ENCODE results near the gene CMTM6.

CMTM6 gene

DNA sequence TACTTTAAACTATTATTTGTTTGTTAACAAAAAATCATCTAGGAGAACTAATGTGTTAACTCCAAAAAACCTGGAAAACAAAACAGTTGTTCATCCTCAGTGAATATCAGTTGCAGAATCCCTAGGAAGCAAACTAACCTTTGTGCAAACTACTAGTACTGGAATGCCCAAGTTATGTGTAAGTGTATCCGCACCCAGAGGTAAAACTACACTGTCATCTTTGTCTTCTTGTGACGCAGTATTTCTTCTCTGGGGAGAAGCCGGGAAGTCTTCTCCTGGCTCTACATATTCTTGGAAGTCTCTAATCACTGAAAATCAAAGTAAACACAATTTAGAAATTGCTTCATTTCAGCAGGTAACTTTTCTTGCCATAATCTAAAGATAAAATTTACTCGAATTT is 38.2 kb upstream of the CMTM6 start:
- Histone ChIP-seq H3K4me3 (ENCODE audit: low read depth, low read length) (no peak overlapping the region), H3K4me1 (ENCODE audit: control insufficient read depth, insufficient read depth, low read length) (no peaks in the 10 kb centered on the region), H3K36me3 (ENCODE audit: control insufficient read depth in 2 of 2, insufficient read depth in 1 of 2, low read length in 2 of 2) (peaks cover 0 to 17% of the 10 kb centered on the region in 2 experiments; a peak in 2 of 3 replicates), H3K9me3 (ENCODE audit: control insufficient read depth, insufficient read depth, low read depth, low read length) (no peaks in the 10 kb centered on the region), H3K27ac (ENCODE audit: extremely low read depth, low read depth, low read length) (no peak overlapping the region)
- CTCF ChIA-PET, result no interaction called here
- TF ChIP-seq ZSCAN16 (tag by site-specific recombination; IDR thresholded peaks at IDR 0.05), result no peak
- no peak for TF ChIP-seq ZNF24 (tag by site-specific recombination; IDR thresholded peaks at IDR 0.05)
- no peak for TF ChIP-seq BCL11B (tag by site-specific recombination; IDR thresholded peaks at IDR 0.05; ENCODE audit: low read depth)
- no peak for TF ChIP-seq ZNF76 (tag by site-specific recombination; IDR thresholded peaks at IDR 0.05; ENCODE audit: borderline replicate concordance, low read depth)
- no peak for TF ChIP-seq ZNF155 (tag by site-specific recombination; IDR thresholded peaks at IDR 0.05)
- POLR2A ChIA-PET, result no interaction called here

DNA sequence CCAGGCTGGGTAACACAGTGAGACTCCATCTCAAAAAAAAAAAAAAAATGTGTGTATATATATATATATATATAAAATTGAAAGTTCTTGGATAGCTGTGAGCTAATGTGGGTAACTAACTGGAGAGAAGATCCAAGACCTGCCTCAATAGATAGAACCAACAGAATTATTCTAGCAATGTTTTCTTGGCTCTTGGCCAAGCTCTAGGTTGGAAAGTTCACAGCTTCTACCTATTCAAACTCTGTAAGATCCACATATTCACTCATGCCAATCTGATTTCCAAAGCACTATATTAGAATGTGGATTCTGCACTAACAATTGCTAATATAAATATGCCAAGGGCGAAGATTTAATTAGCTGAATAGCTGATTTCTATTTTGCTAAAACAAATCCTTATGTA is 29.8 kb upstream of the CMTM6 start:
- Histone ChIP-seq H3K27ac (ENCODE audit: extremely low read depth, low read depth, low read length) (no peak overlapping the region), H3K4me1 (ENCODE audit: control insufficient read depth, insufficient read depth, low read length) (no peaks in the 10 kb centered on the region), H3K9me3 (ENCODE audit: control insufficient read depth, insufficient read depth, low read depth, low read length) (no peaks in the 10 kb centered on the region), H3K4me3 (ENCODE audit: low read depth, low read length) (no peak overlapping the region), H3K36me3 (ENCODE audit: control insufficient read depth in 2 of 2, insufficient read depth in 1 of 2, low read length in 2 of 2) (peaks cover 7 to 59% of the 10 kb centered on the region in 2 experiments)
- CTCF ChIA-PET, result interaction anchor here (0.6 kb wide), 1 partner anchor 150 kb away, joined by 3 read pairs; no protein-coding TSS in a partner anchor
- POLR2A ChIA-PET, result no interaction called here
- TF ChIP-seq ZNF391 (tag by site-specific recombination; IDR thresholded peaks at IDR 0.05; ENCODE audit: borderline replicate concordance, low read depth) (no peak), YY1 (tag by site-specific recombination; IDR thresholded peaks at IDR 0.05) (no peak)
- TF ChIP-seq, protein P1, sequence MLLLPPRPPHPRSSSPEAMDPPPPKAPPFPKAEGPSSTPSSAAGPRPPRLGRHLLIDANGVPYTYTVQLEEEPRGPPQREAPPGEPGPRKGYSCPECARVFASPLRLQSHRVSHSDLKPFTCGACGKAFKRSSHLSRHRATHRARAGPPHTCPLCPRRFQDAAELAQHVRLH (tag by site-specific recombination; IDR thresholded peaks at IDR 0.05), result no peak
- TF ChIP-seq, protein P2, sequence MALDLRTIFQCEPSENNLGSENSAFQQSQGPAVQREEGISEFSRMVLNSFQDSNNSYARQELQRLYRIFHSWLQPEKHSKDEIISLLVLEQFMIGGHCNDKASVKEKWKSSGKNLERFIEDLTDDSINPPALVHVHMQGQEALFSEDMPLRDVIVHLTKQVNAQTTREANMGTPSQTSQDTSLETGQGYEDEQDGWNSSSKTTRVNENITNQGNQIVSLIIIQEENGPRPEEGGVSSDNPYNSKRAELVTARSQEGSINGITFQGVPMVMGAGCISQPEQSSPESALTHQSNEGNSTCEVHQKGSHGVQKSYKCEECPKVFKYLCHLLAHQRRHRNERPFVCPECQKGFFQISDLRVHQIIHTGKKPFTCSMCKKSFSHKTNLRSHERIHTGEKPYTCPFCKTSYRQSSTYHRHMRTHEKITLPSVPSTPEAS (tag by site-specific recombination; IDR thresholded peaks at IDR 0.05), result no peak

DNA sequence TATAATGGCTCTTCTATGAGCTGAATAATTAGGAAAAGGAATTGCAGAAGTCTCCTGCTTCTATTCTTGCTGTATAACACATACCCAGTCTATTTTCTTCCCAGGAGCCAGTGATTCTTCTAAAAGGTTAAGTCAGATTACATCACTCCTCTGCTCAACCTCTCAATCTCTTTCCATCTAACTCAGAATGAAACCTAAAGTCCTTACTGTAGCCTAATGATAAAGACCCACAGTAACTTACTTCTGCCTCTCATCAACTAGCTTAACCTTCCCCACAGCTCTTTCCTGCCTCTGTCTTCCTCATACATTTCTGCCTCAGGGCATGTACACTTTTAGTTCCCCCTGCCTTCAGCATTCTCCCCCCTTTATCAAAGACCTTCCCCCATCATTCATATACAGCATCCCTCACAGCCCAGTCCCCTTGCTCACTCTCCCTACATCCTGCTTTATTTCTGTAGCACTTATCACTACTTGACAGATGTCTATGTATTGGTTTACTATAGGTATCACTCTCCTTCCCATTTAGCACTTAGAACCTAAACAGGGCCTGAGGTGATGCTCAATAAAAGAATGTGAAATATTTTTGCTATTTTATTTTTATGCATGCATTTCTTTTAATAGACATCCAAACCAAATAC is 28.5 kb upstream of the CMTM6 start:
- Histone ChIP-seq H3K27ac (ENCODE audit: extremely low read depth, low read depth, low read length) (no peak overlapping the region), H3K9me3 (ENCODE audit: control insufficient read depth, insufficient read depth, low read depth, low read length) (no peaks in the 10 kb centered on the region), H3K36me3 (ENCODE audit: control insufficient read depth in 2 of 2, insufficient read depth in 1 of 2, low read length in 2 of 2) (peaks cover 13 to 67% of the 10 kb centered on the region in 2 experiments), H3K4me3 (ENCODE audit: low read depth, low read length) (no peak overlapping the region), H3K4me1 (ENCODE audit: control insufficient read depth, insufficient read depth, low read length) (no peaks in the 10 kb centered on the region)
- no peak for TF ChIP-seq SP2 (tag by site-specific recombination; IDR thresholded peaks at IDR 0.05)
- no peak for TF ChIP-seq ZNF707 (tag by site-specific recombination; IDR thresholded peaks at IDR 0.05)
- TF ChIP-seq PRDM4 (tag by site-specific recombination; IDR thresholded peaks at IDR 0.05), result no peak
- TF ChIP-seq ZNF214 (tag by site-specific recombination; IDR thresholded peaks at IDR 0.05; ENCODE audit: borderline replicate concordance), result no peak
- TF ChIP-seq ZNF16 (tag by site-specific recombination; IDR thresholded peaks at IDR 0.05; ENCODE audit: low read depth), result no peak
- TF ChIP-seq WT1 (tag by site-specific recombination; IDR thresholded peaks at IDR 0.05), result no peak
- no peak for TF ChIP-seq ZBTB48 (tag by site-specific recombination; IDR thresholded peaks at IDR 0.05)
- no peak for TF ChIP-seq ZNF777 (tag by site-specific recombination; IDR thresholded peaks at IDR 0.05; ENCODE audit: borderline replicate concordance)
- TF ChIP-seq ZNF571 (tag by site-specific recombination; IDR thresholded peaks at IDR 0.05), result no peak
- no peak for TF ChIP-seq ZNF48 (tag by site-specific recombination; IDR thresholded peaks at IDR 0.05)
- CTCF ChIA-PET, result interaction anchor here (1.0 kb wide), 1 partner anchor 21 kb away, joined by 3 read pairs; no protein-coding TSS in a partner anchor
- POLR2A ChIA-PET, result no interaction called here

All from HEK293 (cell line).